OCI-LY1 (cell line): ENCODE data around the gene IMPG2.
"Not testable (repeated sequence)": the region's sequence is repeated elsewhere in the genome, so short reads cannot be mapped to it uniquely, and the experiment has no call there.

Source experiments
- H2AFZ ChIP-seq: fragments of 200-600 bp; sonication (generic), shearing (Covaris generic); 2 replicates; pipeline ENCODE4 v1.6.0; 2014; ENCODE audit warnings: antibody characterized with exemption, mild to moderate bottlenecking, low read length
- H3F3A ChIP-seq: fragments of 200-600 bp; sonication (generic), shearing (Covaris generic); 2 replicates; pipeline ENCODE4 v1.6.0; 2014; ENCODE audit warnings: mild to moderate bottlenecking, antibody characterized with exemption, low read length, moderate library complexity; ENCODE audit not compliant: insufficient read depth
- H3K27ac ChIP-seq: fragments of 200-600 bp; sonication (generic); 2 replicates; pipeline ENCODE4 v1.5.1; 2014; ENCODE audit warnings: low read length, mixed run types, mild to moderate bottlenecking, low read depth; ENCODE audit not compliant: poor library complexity, severe bottlenecking
- H3K27me3 ChIP-seq: fragments of 200-600 bp; sonication (generic); 2 replicates; pipeline ENCODE4 v1.6.0; 2014; ENCODE audit warnings: antibody characterized with exemption, mild to moderate bottlenecking, low read length, moderate library complexity; ENCODE audit not compliant: insufficient read depth
- H3K36me3 ChIP-seq: fragments of 200-600 bp; sonication (generic); 2 replicates; pipeline ENCODE4 v1.6.1; 2014; ENCODE audit warnings: mild to moderate bottlenecking, antibody characterized with exemption, low read length, moderate library complexity, mixed read lengths; ENCODE audit not compliant: insufficient read depth
- H3K4me1 ChIP-seq: fragments of 200-600 bp; sonication (generic); 2 replicates; pipeline ENCODE4 v1.5.1; 2014; ENCODE audit warnings: mild to moderate bottlenecking, low read length, moderate library complexity; ENCODE audit not compliant: insufficient read depth, severe bottlenecking
- H3K4me2 ChIP-seq: fragments of 200-600 bp; sonication (generic), shearing (Covaris generic); 2 replicates; pipeline ENCODE4 v1.6.1; 2014; ENCODE audit warnings: low read length
- H3K4me3 ChIP-seq: fragments of 200-600 bp; sonication (generic); 2 replicates; pipeline ENCODE4 v1.5.1; 2014; ENCODE audit warnings: low read length, low read depth, mild to moderate bottlenecking, mixed read lengths; ENCODE audit not compliant: poor library complexity, severe bottlenecking
- H3K79me2 ChIP-seq: fragments of 200-600 bp; shearing (Covaris generic); 2 replicates; pipeline ENCODE4 v1.6.1; 2016; ENCODE audit warnings: mixed run types, low read length, mixed read lengths; ENCODE audit not compliant: insufficient read depth
- H3K9ac ChIP-seq: fragments of 200-600 bp; sonication (generic), shearing (Covaris generic); 2 replicates; pipeline ENCODE4 v1.6.1; 2014; ENCODE audit warnings: mild to moderate bottlenecking, low read length, mixed read lengths
- H3K9me2 ChIP-seq: fragments of 200-600 bp; sonication (generic), shearing (Covaris generic); 2 replicates; pipeline ENCODE4 v1.6.1; 2014; ENCODE audit warnings: low read depth, mild to moderate bottlenecking, low read length, mixed read lengths
- H3K9me3 ChIP-seq: fragments of 200-600 bp; shearing (Covaris generic); 2 replicates; pipeline ENCODE4 v1.6.1; 2014; ENCODE audit warnings: low read length, mixed read lengths
- H4K20me1 ChIP-seq: fragments of 200-600 bp; sonication (generic), shearing (Covaris generic); 2 replicates; pipeline ENCODE4 v1.6.0; 2016; ENCODE audit warnings: mild to moderate bottlenecking, low read length; ENCODE audit not compliant: insufficient read depth
- CTCF ChIP-seq: fragments of 200-600 bp; sonication (generic), shearing (Covaris generic); IDR thresholded peaks from 2 replicates; pipeline ENCODE4 v1.5.1; 2017; ENCODE audit warnings: mild to moderate bottlenecking, antibody characterized with exemption, low read length, moderate library complexity, mixed read lengths
- EZH2 ChIP-seq: fragments of 200-600 bp; sonication (generic), shearing (Covaris generic); IDR thresholded peaks from 2 replicates; pipeline ENCODE4 v1.8.0; 2017; ENCODE audit warnings: borderline replicate concordance, mixed run types, mild to moderate bottlenecking, antibody characterized with exemption, low read length, moderate library complexity, mixed read lengths

Gene IMPG2

GRCh38 chr3:101310978-101311375 lies 9.4 kb downstream of the IMPG2 start:
- Histone ChIP-seq H3K4me3 (no peak overlapping the region), H3K9me3 (peaks cover 9% of the 10 kb centered on the region), H3K36me3 (no peaks in the 10 kb centered on the region), H3K27ac (no peak overlapping the region), H3K27me3 (no peaks in the 10 kb centered on the region), H3K4me1 (no peaks in the 10 kb centered on the region), H3F3A (no peaks in the 10 kb centered on the region), H2AFZ (no peak overlapping the region), H4K20me1 (no peaks in the 10 kb centered on the region), H3K9me2 (no peaks in the 10 kb centered on the region), H3K9ac (no peak overlapping the region), H3K79me2 (no peaks in the 10 kb centered on the region), H3K4me2 (no peak overlapping the region)
- no peak for TF ChIP-seq CTCF

DNA sequence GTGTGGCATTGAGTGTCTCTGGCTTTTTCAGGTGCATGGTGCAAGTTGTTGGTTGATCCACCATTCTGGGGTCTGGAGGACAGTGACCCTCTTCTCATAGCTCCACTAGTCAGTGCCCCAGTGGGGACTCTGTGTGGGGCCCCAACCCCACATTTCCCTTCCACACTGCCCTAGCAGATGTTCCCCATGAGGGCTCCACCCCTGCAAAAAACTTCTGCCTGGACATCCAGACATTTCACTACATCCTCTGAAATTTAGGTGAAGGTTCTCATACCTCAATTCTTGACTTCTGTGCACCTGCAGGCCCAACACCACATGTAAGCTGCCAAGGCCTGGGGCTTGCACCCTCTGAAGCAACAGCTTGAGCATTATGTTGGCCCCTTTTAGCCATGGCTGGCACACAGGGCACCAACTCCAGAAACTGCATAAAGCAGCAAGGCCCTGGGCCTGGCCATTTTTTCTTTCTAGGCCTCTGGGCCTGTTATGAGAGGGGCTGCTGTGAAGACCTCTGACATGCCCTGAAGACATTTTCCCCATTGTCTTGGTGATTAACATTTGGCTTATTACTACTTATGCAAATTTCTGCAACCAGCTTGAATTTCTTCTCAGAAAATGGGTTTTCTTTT lies 12.1 kb downstream of the IMPG2 start:
- H3K4me2 ChIP-seq, H3K36me3 ChIP-seq, H3K9me2 ChIP-seq, H3K4me1 ChIP-seq, H3K27me3 ChIP-seq, H2AFZ ChIP-seq, H3K4me3 ChIP-seq, H3F3A ChIP-seq, H3K79me2 ChIP-seq, H3K27ac ChIP-seq, H3K9me3 ChIP-seq, H4K20me1 ChIP-seq, H3K9ac ChIP-seq: not testable (repeated sequence)

DNA sequence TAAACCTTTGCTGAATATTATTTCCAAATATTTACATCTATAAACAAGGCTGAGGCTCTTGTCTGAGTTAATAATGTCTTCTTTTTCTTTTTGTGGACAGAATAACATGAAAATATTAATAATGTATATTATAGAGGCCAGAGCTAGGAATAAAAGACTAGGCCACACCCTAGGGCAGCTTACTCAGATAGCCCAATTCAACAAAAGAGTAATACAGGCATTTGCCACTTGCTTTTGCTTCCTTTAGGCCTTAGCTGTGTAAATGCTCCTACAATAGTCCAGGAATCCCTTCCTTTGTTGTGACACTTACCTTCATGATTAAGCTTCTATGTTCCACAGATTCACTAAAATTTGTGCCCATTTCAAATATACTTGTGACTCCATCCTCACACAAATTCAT lies 16.5 kb downstream of the IMPG2 start:
- Histone ChIP-seq H3K9me2 (no peaks in the 10 kb centered on the region), H3K9ac (no peak overlapping the region), H3K9me3 (peaks cover 7% of the 10 kb centered on the region), H3F3A (no peaks in the 10 kb centered on the region), H3K4me1 (no peaks in the 10 kb centered on the region), H3K4me2 (no peak overlapping the region), H3K4me3 (no peak overlapping the region), H3K36me3 (no peaks in the 10 kb centered on the region), H3K27me3 (no peaks in the 10 kb centered on the region), H3K79me2 (no peaks in the 10 kb centered on the region), H4K20me1 (no peaks in the 10 kb centered on the region), H2AFZ (no peak overlapping the region), H3K27ac (no peak overlapping the region)
- TF ChIP-seq CTCF (no peak), EZH2 (no peak)

DNA sequence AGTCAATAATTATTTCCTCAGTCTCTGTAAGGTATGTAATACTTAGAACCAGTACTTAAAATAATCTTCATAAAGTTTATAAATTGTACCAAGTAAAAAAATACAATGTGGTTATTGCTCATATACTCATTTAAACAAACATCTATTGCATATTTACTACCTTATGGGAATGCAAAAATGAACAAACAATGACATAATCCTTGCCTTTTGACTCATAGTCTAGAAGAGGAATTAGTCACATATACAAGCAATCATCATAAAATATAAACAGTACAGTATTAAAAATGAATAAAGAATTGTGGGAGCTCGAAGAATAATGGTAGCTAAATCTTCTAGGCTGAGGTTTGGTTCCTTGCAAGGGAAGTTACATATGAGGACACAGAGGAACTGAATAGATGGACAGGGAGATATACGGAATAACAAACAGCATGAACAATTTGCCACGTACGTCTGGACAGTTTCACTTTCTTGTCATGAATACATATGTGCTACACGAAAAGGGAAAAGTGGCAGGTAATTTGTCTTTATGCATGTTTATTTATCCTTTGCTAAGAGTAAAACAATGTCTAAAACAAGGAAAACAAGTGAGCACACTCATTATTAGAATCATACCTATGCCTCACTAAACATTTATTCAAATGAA lies 17.2 kb downstream of the IMPG2 start:
- Histone ChIP-seq H3K4me3 (no peak overlapping the region), H3K9ac (no peak overlapping the region), H3K4me2 (no peak overlapping the region), H3F3A (no peaks in the 10 kb centered on the region), H3K4me1 (no peaks in the 10 kb centered on the region), H3K9me2 (no peaks in the 10 kb centered on the region), H2AFZ (no peak overlapping the region), H3K79me2 (no peaks in the 10 kb centered on the region), H4K20me1 (no peaks in the 10 kb centered on the region), H3K27ac (no peak overlapping the region), H3K27me3 (no peaks in the 10 kb centered on the region), H3K36me3 (no peaks in the 10 kb centered on the region), H3K9me3 (peaks cover 3% of the 10 kb centered on the region)
- no peak for TF ChIP-seq CTCF
- no peak for TF ChIP-seq EZH2
